Tibial nerve (tissue), 4 donors: ENCODE measurements around the gene KLHL18.

ENCODE experiments used
- CTCF ChIP-seq, 5 experiments: fragments of 200-600 bp in 3 of 5; fragments of 450-650 bp in 2 of 5; sonication (generic) in 3 of 5; IDR thresholded peaks; one replicate each; pipeline ENCODE4 v1.5.1; 2016 to 2019; ENCODE audit warnings: antibody characterized with exemption in 5 of 5, mild to moderate bottlenecking in 3 of 5, moderate library complexity in 2 of 5
- EP300 ChIP-seq, 2 donors: sonication (generic); formaldehyde crosslinking; IDR thresholded peaks; one replicate each; pipeline ENCODE4 v1.6.1; 2017; ENCODE audit warnings: antibody characterized with exemption in 2 of 2, mild to moderate bottlenecking in 1 of 2
- POLR2A ChIP-seq, 2 donors: fragments of 450-650 bp; IDR thresholded peaks; one replicate each; pipeline ENCODE4 v1.6.1; 2017; ENCODE audit warnings: antibody characterized with exemption in 2 of 2, mild to moderate bottlenecking in 2 of 2, moderate library complexity in 2 of 2

- TF ChIP-seq CTCF (IDR thresholded peaks at IDR 0.05) (no peak), EP300 (IDR thresholded peaks at IDR 0.05) (no peak), POLR2A (IDR thresholded peaks at IDR 0.05) (no peak)
Observed at GRCh38 chr3:47318916-47319315, 36.2 kb downstream of the KLHL18 start.
